ENCODE data around the gene VWCE. TPM values are rescaled to one million over a fixed set of nuclear protein-coding genes. Genes with fewer than 3 reads are reported as not detected.

Gene VWCE
- total RNA-seq, 3 donors from 2014 or later = 0.88 to 3.2 (median 2.6) TPM

DNA sequence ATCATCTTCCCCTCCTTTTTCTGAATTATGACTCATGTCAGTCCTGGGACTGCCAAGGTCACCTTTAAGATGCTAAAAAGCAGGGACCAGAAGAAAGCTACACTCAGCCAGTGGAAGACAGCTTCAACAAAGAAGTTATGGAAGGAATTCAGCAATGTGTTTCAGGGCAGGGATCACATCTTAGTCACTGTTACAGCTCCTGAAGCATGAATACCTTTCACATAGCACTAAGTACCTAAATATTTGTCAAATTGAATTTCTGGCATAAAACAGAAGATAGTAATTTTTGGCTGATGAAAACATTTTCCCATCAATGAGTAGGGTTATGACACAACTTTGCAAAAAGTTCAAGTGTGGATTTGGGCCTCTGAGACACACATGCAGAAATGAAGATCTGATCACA lies 32.6 kb upstream of the VWCE start:
- Histone ChIP-seq H3K27ac (no peak overlapping the region), H3K9me3 (no peaks in the 10 kb centered on the region), H3K4me3 (no peak overlapping the region), H3K27me3 (no peaks in the 10 kb centered on the region), H3K36me3 (peaks cover 8% of the 10 kb centered on the region), H3K4me1 (peaks cover 7 to 13% of the 10 kb centered on the region in 2 donors)
- DNase-seq (ENCODE audit: low spot score in 2 of 2) = no peak
- TF ChIP-seq POLR2A (IDR thresholded peaks at IDR 0.05) (no peak), POLR2AphosphoS5 (IDR thresholded peaks at IDR 0.05) (no peak)
- TF ChIP-seq, protein P1, sequence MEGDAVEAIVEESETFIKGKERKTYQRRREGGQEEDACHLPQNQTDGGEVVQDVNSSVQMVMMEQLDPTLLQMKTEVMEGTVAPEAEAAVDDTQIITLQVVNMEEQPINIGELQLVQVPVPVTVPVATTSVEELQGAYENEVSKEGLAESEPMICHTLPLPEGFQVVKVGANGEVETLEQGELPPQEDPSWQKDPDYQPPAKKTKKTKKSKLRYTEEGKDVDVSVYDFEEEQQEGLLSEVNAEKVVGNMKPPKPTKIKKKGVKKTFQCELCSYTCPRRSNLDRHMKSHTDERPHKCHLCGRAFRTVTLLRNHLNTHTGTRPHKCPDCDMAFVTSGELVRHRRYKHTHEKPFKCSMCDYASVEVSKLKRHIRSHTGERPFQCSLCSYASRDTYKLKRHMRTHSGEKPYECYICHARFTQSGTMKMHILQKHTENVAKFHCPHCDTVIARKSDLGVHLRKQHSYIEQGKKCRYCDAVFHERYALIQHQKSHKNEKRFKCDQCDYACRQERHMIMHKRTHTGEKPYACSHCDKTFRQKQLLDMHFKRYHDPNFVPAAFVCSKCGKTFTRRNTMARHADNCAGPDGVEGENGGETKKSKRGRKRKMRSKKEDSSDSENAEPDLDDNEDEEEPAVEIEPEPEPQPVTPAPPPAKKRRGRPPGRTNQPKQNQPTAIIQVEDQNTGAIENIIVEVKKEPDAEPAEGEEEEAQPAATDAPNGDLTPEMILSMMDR (IDR thresholded peaks at IDR 0.05) = no peak
- intact Hi-C loops (cut with DNase I; ENCODE audit: low total_unique reads) = no loop called here

DNA sequence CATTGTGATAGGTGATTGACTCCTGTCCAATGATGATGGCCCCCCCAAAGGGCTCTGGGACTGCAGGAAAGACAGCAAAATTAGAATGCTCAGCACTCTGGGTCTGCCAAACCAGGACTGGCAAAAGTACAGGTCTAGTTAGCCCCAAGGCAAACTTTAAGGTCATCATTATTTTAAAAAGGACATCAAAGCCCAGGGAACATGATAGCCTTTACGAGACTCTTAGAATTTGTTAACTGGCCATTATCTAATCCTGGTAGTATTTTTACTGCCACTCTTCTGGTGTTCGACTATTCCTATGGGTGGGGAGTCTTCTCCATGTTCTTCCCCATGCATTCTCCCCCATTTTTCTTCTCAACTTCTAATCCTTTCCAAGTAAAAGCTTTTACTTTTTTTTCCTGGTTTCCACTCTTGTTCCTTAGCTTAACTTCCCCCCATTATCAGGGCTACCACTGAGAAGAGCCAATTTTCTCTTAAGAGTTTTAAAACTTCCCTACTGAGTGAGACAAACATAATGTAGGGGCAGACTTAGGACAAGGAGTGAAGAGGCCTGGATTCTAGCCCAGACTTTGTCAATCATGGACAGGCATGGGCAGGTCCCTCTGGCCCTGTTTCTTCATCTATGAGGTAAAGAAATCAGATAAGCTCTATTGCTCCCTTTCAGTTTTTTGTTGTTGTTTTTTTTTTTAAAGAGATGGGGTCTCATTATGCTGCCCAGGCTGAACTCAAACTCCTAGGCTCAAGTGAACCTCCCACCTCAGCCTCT lies 30.7 kb upstream of the VWCE start:
- intact Hi-C loops (cut with DNase I; ENCODE audit: low total_unique reads) = no loop called here
- Histone ChIP-seq H3K27me3 (no peaks in the 10 kb centered on the region), H3K36me3 (peaks cover 21% of the 10 kb centered on the region), H3K4me1 (peaks cover under 1 to 3% of the 10 kb centered on the region in 2 donors), H3K4me3 (no peak overlapping the region), H3K27ac (no peak overlapping the region), H3K9me3 (no peaks in the 10 kb centered on the region)
- no peak for DNase-seq (ENCODE audit: low spot score in 2 of 2)
- TF ChIP-seq POLR2A (IDR thresholded peaks at IDR 0.05) = no peak
- TF ChIP-seq, protein P1 (IDR thresholded peaks at IDR 0.05) = no peak
- TF ChIP-seq POLR2AphosphoS5 (IDR thresholded peaks at IDR 0.05) = no peak

DNA sequence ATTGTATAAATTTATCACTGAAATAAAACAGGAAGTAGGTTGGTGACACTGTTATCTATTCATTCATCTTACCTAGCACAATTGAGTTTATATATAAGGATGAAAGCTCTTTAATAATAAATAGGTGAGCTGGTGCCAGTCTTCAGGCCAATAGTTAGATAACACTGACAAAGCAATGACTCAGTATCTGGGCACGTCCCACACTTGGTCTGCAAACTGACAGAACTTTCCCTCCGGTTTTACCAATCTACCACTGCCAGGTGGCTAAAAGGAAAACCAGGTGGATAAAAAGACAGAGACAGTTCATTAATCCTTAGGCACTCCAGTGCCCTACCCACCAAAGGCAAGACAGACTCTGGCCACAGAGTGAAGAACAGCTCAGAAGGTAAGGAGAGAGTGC lies 20.1 kb upstream of the VWCE start:
- intact Hi-C loops (cut with DNase I; ENCODE audit: low total_unique reads) = no loop called here
- Histone ChIP-seq H3K27me3 (no peaks in the 10 kb centered on the region), H3K27ac (no peak overlapping the region), H3K9me3 (no peaks in the 10 kb centered on the region), H3K4me3 (no peak overlapping the region), H3K4me1 (no peaks in the 10 kb centered on the region), H3K36me3 (peaks cover 31% of the 10 kb centered on the region)
- TF ChIP-seq POLR2AphosphoS5 (IDR thresholded peaks at IDR 0.05) (no peak), POLR2A (IDR thresholded peaks at IDR 0.05) (no peak)
- TF ChIP-seq, protein P1 (IDR thresholded peaks at IDR 0.05) = no peak
- no peak for DNase-seq (ENCODE audit: low spot score in 2 of 2)

DNA sequence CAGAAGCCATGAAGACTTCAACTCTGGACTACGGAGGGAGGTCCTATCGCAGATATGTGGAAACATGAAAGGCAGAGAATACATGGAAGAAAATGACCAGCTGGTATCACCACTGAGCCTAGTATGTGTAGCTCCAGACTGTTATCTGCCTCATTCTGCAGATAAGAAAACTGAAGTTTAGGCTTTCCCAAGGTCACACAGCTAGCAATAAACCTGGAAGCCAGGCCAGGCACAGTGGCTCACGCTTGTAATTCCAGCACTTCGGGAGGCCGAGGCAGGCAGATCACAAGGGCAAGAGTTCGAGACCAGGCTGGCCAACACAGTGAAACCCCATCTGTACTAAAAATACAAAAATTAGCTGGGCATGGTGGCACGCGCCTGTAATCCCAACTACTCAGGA lies 15.6 kb upstream of the VWCE start:
- no peaks in the 10 kb centered on the region for H3K27me3 ChIP-seq
- H3K4me1 ChIP-seq = no peaks in the 10 kb centered on the region
- peaks cover 39% of the 10 kb centered on the region for H3K36me3 ChIP-seq
- H3K27ac ChIP-seq = no peak overlapping the region
- intact Hi-C loops (cut with DNase I; ENCODE audit: low total_unique reads) = no loop called here
- H3K9me3 ChIP-seq = no peaks in the 10 kb centered on the region
- TF ChIP-seq, protein P1 (IDR thresholded peaks at IDR 0.05) = no peak
- no peak for TF ChIP-seq POLR2A (IDR thresholded peaks at IDR 0.05)
- DNase-seq (ENCODE audit: low spot score in 2 of 2) = no peak
- no peak overlapping the region for H3K4me3 ChIP-seq

DNA sequence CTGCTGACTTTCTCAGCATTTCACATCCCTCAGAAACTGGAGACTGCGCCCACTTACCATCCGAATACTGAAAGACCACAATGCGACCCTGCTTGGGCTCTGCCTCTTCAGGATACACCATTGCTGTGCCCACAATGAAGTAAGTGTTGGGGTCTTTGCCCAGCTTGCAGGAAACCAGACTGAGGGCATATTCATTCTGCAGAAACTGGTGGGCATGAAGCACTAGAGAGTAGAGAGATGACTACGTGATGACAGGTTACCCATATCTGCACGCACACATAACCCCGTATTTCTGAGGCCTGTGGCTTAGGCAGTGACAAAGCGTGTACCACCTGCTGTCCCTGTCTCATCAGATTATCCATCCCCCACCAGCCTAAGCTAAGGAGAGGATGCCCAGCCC lies 14.6 kb upstream of the VWCE start:
- Histone ChIP-seq H3K9me3 (no peaks in the 10 kb centered on the region), H3K4me3 (no peak overlapping the region), H3K27ac (no peak overlapping the region), H3K27me3 (no peaks in the 10 kb centered on the region), H3K4me1 (no peaks in the 10 kb centered on the region), H3K36me3 (peaks cover 30% of the 10 kb centered on the region)
- TF ChIP-seq POLR2AphosphoS5 (IDR thresholded peaks at IDR 0.05) (no peak), POLR2A (IDR thresholded peaks at IDR 0.05) (no peak)
- TF ChIP-seq, protein P1 (IDR thresholded peaks at IDR 0.05) = no peak
- intact Hi-C loops (cut with DNase I; ENCODE audit: low total_unique reads) = no loop called here
- DNase-seq (ENCODE audit: low spot score in 2 of 2) = no peak
